ENCODE results near the gene GID4. TPM values are rescaled to one million over a fixed set of nuclear protein-coding genes. Genes with fewer than 3 reads are reported as not detected.

GID4 gene
- total RNA-seq, 1 donor: 13.0 TPM

DNA sequence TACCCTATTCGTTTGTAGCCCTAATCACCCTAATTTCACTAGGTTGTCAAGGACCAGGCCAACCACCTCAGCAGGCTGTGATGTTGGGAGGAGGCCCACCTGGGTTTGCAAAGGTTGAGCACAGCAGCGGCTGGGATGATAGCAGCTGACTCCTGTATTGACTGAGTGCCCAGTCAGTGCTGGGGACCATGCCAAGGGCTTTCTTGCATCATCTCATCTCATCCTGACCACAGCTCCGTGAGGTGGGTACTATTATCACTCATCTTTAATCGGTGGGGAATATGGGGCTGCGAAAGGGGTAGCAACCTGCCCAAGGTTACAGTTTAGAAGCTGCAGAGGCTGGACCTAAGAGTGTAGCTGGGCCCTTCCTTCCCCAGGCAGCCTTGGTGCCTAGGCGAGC lies 11.9 kb upstream of the GID4 start:
- Histone ChIP-seq H3K27me3 (ENCODE audit: insufficient read depth, low read length) (no peaks in the 10 kb centered on the region), H3K36me3 (ENCODE audit: insufficient read depth, low read length) (no peaks in the 10 kb centered on the region), H4K20me1 (ENCODE audit: insufficient read depth, low read length) (peaks cover 12% of the 10 kb centered on the region), H3K9me3 (ENCODE audit: low read depth, low read length) (no peaks in the 10 kb centered on the region), H3K4me2 (ENCODE audit: insufficient read depth, low read length) (no peak overlapping the region), H3K27ac (ENCODE audit: low read depth, low read length) (no peak overlapping the region), H3K79me2 (ENCODE audit: insufficient read depth, low read length) (no peaks in the 10 kb centered on the region), H3K4me3 (ENCODE audit: insufficient read depth, low read length) (no peak overlapping the region), H2AFZ (ENCODE audit: low read length) (no peak overlapping the region), H3K4me1 (ENCODE audit: insufficient read depth, low read length) (peaks cover 18% of the 10 kb centered on the region)
- no peak for DNase-seq (ENCODE audit: insufficient read length, low spot score, missing footprints)
- TF ChIP-seq, protein P1, sequence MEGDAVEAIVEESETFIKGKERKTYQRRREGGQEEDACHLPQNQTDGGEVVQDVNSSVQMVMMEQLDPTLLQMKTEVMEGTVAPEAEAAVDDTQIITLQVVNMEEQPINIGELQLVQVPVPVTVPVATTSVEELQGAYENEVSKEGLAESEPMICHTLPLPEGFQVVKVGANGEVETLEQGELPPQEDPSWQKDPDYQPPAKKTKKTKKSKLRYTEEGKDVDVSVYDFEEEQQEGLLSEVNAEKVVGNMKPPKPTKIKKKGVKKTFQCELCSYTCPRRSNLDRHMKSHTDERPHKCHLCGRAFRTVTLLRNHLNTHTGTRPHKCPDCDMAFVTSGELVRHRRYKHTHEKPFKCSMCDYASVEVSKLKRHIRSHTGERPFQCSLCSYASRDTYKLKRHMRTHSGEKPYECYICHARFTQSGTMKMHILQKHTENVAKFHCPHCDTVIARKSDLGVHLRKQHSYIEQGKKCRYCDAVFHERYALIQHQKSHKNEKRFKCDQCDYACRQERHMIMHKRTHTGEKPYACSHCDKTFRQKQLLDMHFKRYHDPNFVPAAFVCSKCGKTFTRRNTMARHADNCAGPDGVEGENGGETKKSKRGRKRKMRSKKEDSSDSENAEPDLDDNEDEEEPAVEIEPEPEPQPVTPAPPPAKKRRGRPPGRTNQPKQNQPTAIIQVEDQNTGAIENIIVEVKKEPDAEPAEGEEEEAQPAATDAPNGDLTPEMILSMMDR (IDR thresholded peaks at IDR 0.05; ENCODE audit: extremely low read depth, low read depth, low read length): no peak

DNA sequence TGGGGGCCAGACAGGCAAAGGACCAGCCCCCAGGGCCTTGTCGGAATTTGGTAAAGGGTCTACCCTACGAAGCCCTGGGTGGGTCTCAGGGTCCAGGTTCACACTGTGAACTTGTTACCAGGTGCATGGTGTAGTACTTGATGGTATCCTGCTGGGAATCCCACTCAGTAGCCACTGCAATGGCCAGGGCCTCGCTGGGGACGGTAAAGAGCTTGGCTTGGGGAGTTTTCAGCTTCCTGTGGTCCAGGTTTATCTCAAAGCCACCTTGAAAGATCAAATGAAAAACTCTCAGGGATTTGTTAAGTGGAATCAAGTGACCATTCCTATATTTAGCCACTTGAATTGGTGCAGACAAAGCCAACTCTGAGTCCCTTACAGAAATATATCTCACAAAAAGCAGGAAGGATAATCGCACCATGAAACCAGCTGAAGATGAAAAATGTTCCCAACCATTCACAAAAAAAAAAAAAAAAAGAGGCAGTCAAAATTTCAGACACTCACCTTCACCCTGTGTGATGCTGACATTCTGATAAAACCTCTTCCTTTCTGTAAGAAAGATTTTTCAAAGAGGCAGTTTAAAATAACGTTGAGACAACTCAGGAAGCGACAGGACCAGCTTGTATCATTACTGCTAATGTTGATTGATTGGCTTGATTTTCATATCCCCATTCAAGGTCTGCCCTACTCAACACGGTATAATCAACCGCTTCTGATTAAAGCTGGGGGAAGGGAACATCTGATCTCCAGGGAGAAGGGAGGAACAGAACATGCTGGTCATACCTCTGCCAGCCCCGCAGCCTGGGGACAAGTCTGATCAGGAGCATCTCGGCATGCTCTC lies 10.9 kb upstream of the GID4 start:
- no peak overlapping the region for H2AFZ ChIP-seq (ENCODE audit: low read length)
- TF ChIP-seq, protein P1 (IDR thresholded peaks at IDR 0.05; ENCODE audit: extremely low read depth, low read depth, low read length): no peak
- no peak overlapping the region for H3K4me3 ChIP-seq (ENCODE audit: insufficient read depth, low read length)
- H3K4me2 ChIP-seq (ENCODE audit: insufficient read depth, low read length): no peak overlapping the region
- peaks cover 18% of the 10 kb centered on the region for H3K4me1 ChIP-seq (ENCODE audit: insufficient read depth, low read length)
- H3K9me3 ChIP-seq (ENCODE audit: low read depth, low read length): no peaks in the 10 kb centered on the region
- peaks cover 12% of the 10 kb centered on the region for H4K20me1 ChIP-seq (ENCODE audit: insufficient read depth, low read length)
- H3K36me3 ChIP-seq (ENCODE audit: insufficient read depth, low read length): no peaks in the 10 kb centered on the region
- no peak overlapping the region for H3K27ac ChIP-seq (ENCODE audit: low read depth, low read length)
- H3K27me3 ChIP-seq (ENCODE audit: insufficient read depth, low read length): no peaks in the 10 kb centered on the region
- DNase-seq (ENCODE audit: insufficient read length, low spot score, missing footprints): no peak
- peaks cover 2% of the 10 kb centered on the region for H3K79me2 ChIP-seq (ENCODE audit: insufficient read depth, low read length)

DNA sequence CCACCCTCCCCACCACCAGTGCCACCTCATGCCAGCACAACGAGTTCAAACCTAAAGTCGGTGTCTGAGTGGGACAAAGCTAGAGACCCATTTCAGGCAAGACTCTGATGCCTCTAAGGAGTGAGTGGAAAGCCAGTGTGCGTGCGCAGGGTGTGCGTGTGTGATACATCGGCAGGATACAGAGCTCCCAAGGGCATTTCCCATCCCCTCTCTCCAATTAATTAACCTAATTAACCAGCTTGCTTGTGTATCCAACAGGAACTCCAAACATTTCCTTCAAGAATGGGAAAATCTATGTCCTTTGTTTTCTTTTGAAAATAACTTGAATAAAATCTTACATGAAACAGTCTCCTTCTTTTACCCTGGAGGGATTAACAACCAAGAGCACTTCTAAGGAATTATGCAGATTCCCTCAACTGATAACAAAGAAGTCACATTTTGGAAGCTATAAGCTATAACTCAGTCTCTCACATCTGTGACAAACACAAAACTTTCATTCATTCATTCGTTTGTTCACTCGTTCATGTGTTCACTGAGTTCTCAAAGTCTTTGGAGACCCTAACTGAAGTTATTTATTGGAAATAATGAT lies 10.2 kb upstream of the GID4 start:
- TF ChIP-seq, protein P1 (IDR thresholded peaks at IDR 0.05; ENCODE audit: extremely low read depth, low read depth, low read length): no peak
- peaks cover 18% of the 10 kb centered on the region for H3K4me1 ChIP-seq (ENCODE audit: insufficient read depth, low read length)
- H3K4me3 ChIP-seq (ENCODE audit: insufficient read depth, low read length): no peak overlapping the region
- no peaks in the 10 kb centered on the region for H3K9me3 ChIP-seq (ENCODE audit: low read depth, low read length)
- no peaks in the 10 kb centered on the region for H3K36me3 ChIP-seq (ENCODE audit: insufficient read depth, low read length)
- H3K79me2 ChIP-seq (ENCODE audit: insufficient read depth, low read length): peaks cover 7% of the 10 kb centered on the region
- H3K4me2 ChIP-seq (ENCODE audit: insufficient read depth, low read length): no peak overlapping the region
- peaks cover 12% of the 10 kb centered on the region for H4K20me1 ChIP-seq (ENCODE audit: insufficient read depth, low read length)
- no peak for DNase-seq (ENCODE audit: insufficient read length, low spot score, missing footprints)
- no peaks in the 10 kb centered on the region for H3K27me3 ChIP-seq (ENCODE audit: insufficient read depth, low read length)
- no peak overlapping the region for H3K27ac ChIP-seq (ENCODE audit: low read depth, low read length)
- H2AFZ ChIP-seq (ENCODE audit: low read length): no peak overlapping the region

DNA sequence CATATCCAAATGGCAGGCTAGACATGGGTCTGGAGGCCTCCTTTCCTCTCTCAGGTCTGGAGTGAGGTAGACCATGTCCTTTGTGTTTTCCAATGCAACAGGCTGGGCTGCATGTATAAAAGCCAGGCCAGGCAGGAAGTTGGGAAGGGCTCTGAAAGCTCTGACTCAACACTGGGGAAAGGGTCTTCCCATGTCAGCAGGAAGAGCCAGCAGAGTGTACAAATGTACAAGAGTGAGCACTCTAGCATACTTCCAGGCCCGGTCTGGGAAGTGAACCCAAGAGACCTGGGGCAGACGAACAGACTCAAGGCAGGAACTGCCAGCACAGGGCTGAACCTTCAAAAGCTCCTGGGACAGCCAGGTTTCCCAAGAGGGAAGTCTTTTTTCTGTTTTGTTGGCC lies 7.3 kb upstream of the GID4 start:
- TF ChIP-seq, protein P1 (IDR thresholded peaks at IDR 0.05; ENCODE audit: extremely low read depth, low read depth, low read length): no peak
- H3K9me3 ChIP-seq (ENCODE audit: low read depth, low read length): no peaks in the 10 kb centered on the region
- H3K36me3 ChIP-seq (ENCODE audit: insufficient read depth, low read length): no peaks in the 10 kb centered on the region
- H3K4me1 ChIP-seq (ENCODE audit: insufficient read depth, low read length): no peaks in the 10 kb centered on the region
- no peak for DNase-seq (ENCODE audit: insufficient read length, low spot score, missing footprints)
- H3K4me2 ChIP-seq (ENCODE audit: insufficient read depth, low read length): no peak overlapping the region
- H3K4me3 ChIP-seq (ENCODE audit: insufficient read depth, low read length): no peak overlapping the region
- H3K27ac ChIP-seq (ENCODE audit: low read depth, low read length): no peak overlapping the region
- H3K27me3 ChIP-seq (ENCODE audit: insufficient read depth, low read length): no peaks in the 10 kb centered on the region
- peaks cover 14% of the 10 kb centered on the region for H3K79me2 ChIP-seq (ENCODE audit: insufficient read depth, low read length)
- H2AFZ ChIP-seq (ENCODE audit: low read length): no peak overlapping the region
- H4K20me1 ChIP-seq (ENCODE audit: insufficient read depth, low read length): no peaks in the 10 kb centered on the region
